Rectal smooth muscle tissue (tissue), 1 donor: ENCODE measurements around the gene LSM14A.

Experiments
- H3K27ac ChIP-seq: one replicate; pipeline ENCODE4 v1.7.0; 2013; ENCODE audit warnings: low read depth, low read length, inconsistent platforms
- H3K27me3 ChIP-seq: one replicate; pipeline ENCODE4 v1.7.0; 2013; ENCODE audit warnings: low read length; ENCODE audit not compliant: control insufficient read depth, insufficient read depth
- H3K36me3 ChIP-seq: one replicate; pipeline ENCODE4 v1.7.0; 2013; ENCODE audit warnings: low read length; ENCODE audit not compliant: control insufficient read depth, insufficient read depth
- H3K4me1 ChIP-seq: one replicate; pipeline ENCODE4 v1.7.0; 2013; ENCODE audit warnings: low read length; ENCODE audit not compliant: control insufficient read depth, insufficient read depth
- H3K4me3 ChIP-seq: one replicate; pipeline ENCODE4 v1.7.0; 2013; ENCODE audit warnings: low read length
- H3K9ac ChIP-seq: one replicate; pipeline ENCODE4 v1.7.0; 2013; ENCODE audit warnings: low read length

LSM14A gene

DNA sequence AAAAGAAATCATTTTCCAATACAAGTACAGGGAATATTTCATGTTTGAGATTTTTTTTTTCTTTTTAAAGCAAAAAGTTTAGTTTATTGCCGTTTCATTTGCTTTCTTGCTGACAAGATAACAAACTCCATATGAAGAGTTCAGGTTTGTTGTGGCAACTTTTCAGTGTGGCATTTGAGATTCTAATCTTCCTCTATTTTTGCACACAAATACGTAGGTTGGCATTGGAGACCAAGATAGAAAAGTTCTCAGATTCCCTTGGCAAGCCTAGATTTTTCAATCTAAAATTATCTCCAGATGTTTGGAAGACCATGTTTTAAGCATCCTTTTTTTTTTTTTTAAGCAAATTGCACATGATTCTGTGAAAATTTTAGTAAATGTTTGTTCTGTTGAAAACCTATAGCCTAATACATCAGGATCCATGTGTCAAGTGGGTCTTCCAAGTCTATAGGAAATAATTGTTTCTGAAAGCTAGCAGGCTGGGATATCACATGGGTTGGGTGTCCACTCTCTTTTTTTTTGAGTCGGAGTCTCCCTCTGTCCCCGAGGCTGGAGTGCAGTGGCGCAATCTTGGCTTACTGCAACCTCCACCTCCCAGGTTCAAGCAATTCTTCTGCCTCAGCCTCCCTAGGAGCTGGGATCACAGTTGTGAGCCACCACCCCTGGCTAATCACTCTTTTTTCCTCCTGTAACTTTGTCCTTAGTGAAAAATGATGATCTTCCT lies 84.7 kb downstream of the LSM14A start:
- Histone ChIP-seq H3K36me3 (no peaks in the 10 kb centered on the region), H3K9ac (no peak overlapping the region), H3K4me1 (peaks cover 17% of the 10 kb centered on the region), H3K27me3 (no peaks in the 10 kb centered on the region), H3K27ac (no peak overlapping the region), H3K4me3 (no peak overlapping the region)

DNA sequence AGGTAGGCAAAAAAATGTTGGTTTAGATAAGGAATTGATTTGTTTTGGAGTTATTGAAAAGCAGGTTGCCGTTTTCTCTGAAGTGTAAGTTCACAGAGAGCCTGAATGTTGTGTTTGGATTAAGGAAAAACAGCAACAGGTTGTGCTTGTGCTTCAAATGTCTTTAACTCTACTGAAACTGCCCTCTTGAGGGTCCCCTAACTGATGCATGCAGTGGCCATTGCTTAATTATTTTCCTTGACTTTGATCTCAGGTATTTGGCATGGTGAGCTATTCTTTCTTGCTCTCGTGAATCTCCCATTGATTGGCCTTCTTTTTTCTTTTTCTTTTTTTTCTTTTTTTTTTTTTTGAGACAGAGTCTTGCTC lies 85.2 kb downstream of the LSM14A start:
- H3K9ac ChIP-seq: no peak overlapping the region
- no peaks in the 10 kb centered on the region for H3K27me3 ChIP-seq
- H3K4me1 ChIP-seq: peaks cover 17% of the 10 kb centered on the region
- H3K4me3 ChIP-seq: no peak overlapping the region
- H3K36me3 ChIP-seq: no peaks in the 10 kb centered on the region
- H3K27ac ChIP-seq: no peak overlapping the region

DNA sequence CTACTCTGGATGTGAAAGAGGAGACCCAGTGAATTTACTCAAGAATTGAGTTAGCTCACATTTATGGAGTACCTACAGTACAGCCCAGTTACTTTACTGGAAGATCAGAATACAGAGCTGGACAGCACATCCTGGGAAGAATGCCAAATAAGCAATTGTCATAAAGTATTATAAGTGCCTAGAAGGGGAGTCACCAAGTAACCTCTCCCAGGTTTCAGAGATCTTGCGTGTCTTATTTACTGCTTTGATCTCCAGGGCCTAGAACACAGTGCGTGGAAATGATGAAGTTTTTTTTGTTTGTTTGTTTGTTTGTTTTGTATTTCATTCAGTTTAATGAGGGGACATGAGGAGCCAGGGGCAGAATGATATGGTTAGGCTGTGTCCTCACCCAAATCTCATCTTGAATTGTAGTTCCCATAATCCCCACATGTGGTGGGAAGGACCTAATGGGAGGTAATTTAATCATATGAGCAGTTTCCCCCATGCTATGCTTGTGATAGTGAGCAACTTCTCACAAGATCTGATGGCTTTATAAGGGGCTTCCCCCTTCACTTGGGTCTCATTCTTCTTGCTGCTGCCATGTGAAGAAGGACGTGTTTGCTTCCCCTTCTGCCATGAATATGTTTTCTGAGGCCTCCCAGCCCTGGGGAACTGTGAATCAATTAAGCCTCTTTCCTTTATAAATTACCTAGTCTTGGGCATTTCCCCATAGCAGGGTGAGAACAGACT lies 87.2 kb downstream of the LSM14A start:
- no peak overlapping the region for H3K27ac ChIP-seq
- no peaks in the 10 kb centered on the region for H3K27me3 ChIP-seq
- no peaks in the 10 kb centered on the region for H3K36me3 ChIP-seq
- H3K4me1 ChIP-seq: peaks cover 17% of the 10 kb centered on the region
- no peak overlapping the region for H3K9ac ChIP-seq
- H3K4me3 ChIP-seq: no peak overlapping the region

DNA sequence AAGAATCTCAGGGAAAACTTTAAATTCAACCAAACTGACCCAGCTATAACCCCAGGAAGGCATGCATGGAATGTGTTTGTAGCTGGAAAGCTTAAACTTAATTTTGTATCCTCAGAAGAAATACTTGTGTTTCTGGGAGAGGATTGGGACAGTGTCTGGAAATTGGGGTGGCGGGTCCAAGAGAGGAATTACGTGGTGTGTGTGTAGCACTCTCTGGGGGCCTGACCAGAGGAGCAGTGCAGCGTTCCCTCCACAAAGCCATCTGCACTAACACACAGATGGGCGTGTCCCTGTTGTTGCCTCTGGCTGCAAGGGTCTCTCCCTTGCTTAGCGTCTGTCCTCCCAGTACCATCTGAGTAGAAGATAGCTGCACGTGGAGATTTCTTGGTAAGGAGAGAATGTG lies 88.5 kb downstream of the LSM14A start:
- Histone ChIP-seq H3K4me3 (no peak overlapping the region), H3K27me3 (no peaks in the 10 kb centered on the region), H3K9ac (no peak overlapping the region), H3K4me1 (peaks cover 13% of the 10 kb centered on the region), H3K36me3 (no peaks in the 10 kb centered on the region), H3K27ac (no peak overlapping the region)

DNA sequence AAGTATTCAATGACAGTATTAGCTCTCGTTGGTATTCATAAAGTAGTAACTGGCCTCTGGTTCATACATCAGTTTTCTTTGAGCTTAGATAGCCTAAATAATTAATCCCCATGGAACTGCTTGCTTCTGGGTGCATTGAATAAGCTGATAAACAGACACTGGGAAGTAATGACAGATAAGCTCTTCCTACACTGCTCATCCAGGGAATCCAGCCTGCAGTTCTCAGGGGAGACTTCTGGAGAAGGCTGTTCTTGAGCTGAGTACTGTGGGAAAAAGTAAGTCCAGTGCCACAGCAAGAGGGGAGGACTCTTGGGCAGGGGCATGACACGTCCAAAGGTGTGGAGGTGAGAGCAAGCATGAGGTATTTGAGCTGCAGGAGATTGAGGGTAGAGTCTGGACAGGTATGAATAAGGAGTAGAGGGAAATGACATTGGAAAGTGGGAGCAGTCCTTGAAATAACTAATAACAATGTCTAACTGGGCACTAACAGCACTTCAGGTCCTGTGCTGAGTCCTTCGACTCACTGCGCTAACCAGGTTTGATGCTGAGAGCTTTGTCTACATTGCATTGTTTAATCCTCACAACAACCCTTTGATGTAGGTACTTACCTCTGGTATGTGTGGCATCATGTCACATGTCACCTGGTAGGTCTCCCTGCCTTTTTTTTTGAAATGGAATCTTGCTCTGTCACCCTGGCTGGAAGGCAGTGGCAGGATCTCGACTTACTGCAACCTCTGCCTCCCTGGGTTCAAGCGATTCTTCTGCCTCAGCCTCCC lies 89.2 kb downstream of the LSM14A start:
- Histone ChIP-seq H3K9ac (no peak overlapping the region), H3K27me3 (no peaks in the 10 kb centered on the region), H3K4me1 (peaks cover 13% of the 10 kb centered on the region), H3K4me3 (no peak overlapping the region), H3K27ac (no peak overlapping the region), H3K36me3 (no peaks in the 10 kb centered on the region)

DNA sequence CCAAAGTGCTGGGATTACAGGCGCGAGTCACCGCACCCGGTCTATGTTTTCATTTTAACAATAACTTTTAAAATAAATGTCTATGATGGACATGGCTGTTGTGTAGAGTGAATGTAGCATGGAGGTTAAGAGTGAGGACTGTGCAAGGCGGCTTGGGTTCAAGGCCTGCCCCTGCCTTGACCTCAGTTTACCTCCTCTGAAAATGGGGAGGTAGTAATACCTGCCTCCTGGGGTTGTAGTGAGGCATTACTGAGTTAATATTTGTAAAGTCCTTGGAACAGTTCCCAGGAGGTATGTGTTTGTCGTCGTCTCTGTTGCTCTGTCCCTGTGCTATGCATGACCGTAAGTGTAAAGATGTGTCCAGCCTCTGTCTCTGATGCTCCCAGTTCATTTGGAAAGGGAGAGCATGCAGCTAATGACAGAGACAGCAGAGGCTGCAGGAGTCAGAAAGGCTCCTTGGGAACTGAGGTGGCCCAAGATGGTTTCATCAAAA lies 91.5 kb downstream of the LSM14A start:
- H3K9ac ChIP-seq: no peak overlapping the region
- no peaks in the 10 kb centered on the region for H3K27me3 ChIP-seq
- no peaks in the 10 kb centered on the region for H3K36me3 ChIP-seq
- peaks cover 13% of the 10 kb centered on the region for H3K4me1 ChIP-seq
- H3K4me3 ChIP-seq: no peak overlapping the region
- H3K27ac ChIP-seq: no peak overlapping the region

DNA sequence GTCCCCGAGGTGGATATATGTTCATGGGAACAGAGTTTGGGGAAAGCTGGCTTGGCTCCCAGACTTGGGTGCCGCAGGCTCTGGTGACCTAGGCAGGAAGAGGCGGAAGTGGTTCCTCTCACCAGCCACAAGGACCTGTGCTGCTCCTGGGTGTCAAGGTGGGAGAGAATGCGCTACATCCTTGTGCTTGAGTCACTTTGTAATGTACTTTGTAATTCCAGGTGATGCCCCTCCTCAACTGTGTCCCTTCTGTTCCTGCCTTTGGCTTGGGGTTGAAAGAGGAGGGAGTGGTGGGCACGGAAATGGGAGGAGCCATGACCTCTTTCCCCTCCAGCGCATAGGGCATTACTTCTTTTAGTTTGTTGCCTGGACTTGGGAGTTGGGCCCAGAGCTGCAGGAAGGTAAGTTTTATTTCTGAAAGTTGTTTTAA lies 92.9 kb downstream of the LSM14A start:
- Histone ChIP-seq H3K36me3 (no peaks in the 10 kb centered on the region), H3K27ac (no peak overlapping the region), H3K4me1 (peaks cover 11% of the 10 kb centered on the region), H3K9ac (no peak overlapping the region), H3K4me3 (no peak overlapping the region), H3K27me3 (no peaks in the 10 kb centered on the region)

DNA sequence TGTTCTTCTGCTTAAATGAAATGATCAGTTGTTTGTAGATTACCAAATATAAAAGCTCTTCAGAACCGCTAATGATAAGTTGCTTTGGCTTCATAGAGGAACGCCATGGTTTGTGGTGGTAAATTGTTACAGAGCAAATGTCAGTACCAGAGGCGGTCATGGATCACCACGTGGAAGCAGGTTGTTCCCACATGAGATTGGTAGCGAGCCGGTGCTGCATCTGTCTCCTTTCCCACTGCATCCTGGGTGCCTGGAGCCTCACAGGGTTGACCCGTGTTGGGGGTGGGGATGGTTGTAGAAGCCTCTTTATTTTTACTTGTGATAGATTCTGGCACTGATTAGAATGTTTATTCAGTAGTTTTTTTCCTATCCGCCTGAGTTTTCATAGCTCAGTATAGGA lies 96.8 kb downstream of the LSM14A start:
- no peaks in the 10 kb centered on the region for H3K36me3 ChIP-seq
- no peaks in the 10 kb centered on the region for H3K4me1 ChIP-seq
- no peak overlapping the region for H3K4me3 ChIP-seq
- no peaks in the 10 kb centered on the region for H3K27me3 ChIP-seq
- H3K9ac ChIP-seq: no peak overlapping the region
- H3K27ac ChIP-seq: no peak overlapping the region

DNA sequence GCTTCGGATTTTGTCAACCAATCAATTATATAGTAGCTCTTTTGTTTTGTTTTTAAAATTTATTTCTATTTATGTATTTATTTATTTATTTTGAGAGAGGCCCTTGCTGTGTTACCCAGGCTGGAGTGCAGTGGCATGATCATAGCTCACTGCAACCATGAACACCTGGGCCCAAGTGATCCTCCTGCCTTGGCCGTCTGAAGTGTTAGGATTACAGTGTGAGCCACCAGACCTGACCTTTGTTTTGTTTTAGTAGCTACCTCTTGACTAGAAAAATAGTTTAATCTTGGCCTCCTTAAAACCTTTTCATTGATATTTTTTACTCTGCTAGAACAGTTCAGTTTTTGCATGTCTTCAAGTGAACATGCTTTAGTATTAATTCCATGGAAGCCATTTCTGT lies 97.2 kb downstream of the LSM14A start:
- Histone ChIP-seq H3K9ac (no peak overlapping the region), H3K4me3 (no peak overlapping the region), H3K27me3 (no peaks in the 10 kb centered on the region), H3K27ac (no peak overlapping the region), H3K36me3 (no peaks in the 10 kb centered on the region), H3K4me1 (no peaks in the 10 kb centered on the region)

DNA sequence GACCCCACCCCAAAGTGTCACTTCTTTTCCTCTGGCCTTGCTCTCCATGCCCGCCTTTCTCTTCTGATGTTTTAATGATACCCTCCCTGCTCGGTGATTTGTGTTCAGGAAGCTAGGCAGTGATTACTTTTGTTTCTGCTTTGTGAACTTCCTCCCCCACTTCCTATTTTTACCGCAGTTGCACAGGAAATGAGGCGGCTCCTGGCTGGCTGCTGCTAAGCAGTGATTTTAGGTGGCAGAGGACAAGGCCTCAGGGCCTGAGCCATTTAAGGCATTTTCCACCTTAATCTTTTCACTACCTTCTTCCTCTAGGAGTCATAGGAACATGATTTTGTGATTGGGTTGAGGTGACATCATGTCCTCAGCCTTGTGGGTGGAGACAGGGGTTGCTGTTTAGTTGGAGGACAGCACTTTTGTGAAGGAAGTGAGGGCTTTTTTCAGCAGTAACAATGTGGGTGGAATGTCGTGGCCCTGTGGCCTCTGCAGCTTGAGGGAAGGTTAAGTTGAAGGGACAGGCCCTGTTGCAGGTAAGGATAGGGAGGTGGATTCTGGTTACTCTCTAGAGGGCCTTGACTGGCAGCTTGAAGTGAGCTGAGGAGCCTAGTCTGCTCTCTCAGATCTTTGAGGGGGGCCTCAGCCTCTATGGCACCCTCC lies 97.8 kb downstream of the LSM14A start:
- Histone ChIP-seq H3K27ac (peak overlapping the region; percentile 1), H3K27me3 (no peaks in the 10 kb centered on the region), H3K4me3 (no peak overlapping the region), H3K4me1 (no peaks in the 10 kb centered on the region), H3K9ac (no peak overlapping the region), H3K36me3 (no peaks in the 10 kb centered on the region)

DNA sequence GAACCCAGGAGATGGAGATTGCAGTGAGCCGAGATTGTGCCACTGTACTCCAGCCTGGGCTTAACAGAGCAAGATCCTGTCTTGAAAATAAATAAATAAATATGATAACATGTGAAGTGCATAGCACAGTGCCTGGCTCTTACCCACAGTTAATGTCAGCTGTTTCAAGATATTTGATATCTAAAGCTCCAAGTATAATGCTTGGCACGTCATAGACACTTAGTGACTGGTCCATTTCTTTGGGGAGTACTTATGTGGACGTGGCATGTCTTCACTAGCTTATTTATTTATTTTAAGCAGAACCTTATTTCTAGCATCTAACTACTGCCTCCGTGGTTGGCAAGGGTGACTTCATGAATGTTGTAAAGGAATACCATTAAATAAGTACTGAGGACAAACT lies 100.8 kb downstream of the LSM14A start:
- no peak overlapping the region for H3K4me3 ChIP-seq

DNA sequence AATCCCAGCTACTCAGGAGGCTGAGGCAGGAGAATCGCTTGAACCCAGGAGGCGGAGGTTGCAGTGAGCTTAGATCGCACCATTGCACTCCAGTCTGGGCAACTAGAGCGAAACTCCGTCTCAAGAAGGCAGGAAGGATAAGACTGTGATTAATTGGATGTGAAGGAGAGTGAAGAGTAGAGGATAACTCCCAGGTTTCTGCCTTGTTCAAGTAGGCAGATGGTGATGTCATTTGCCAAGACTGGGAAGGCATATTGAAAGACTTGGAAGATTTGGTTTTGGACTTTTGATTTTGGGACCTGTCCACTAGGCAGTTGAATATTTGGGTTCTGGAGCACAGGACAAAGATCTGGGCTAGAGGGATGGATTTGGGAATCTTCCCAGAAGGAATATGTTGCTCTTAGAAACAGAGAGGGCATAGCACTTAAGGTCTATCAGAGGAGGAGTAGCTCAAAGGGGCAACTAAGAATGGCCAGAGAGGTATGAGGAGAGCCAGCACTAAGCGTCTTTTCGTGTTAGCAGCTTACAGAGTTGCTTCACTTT lies 102.1 kb downstream of the LSM14A start:
- Histone ChIP-seq H3K36me3 (no peaks in the 10 kb centered on the region), H3K27ac (no peak overlapping the region), H3K4me3 (no peak overlapping the region), H3K27me3 (no peaks in the 10 kb centered on the region), H3K4me1 (no peaks in the 10 kb centered on the region), H3K9ac (no peak overlapping the region)

More for the DNA sequence above, 100.8 kb downstream of the LSM14A start:
- no peak overlapping the region for H3K27ac ChIP-seq
- H3K36me3 ChIP-seq: no peaks in the 10 kb centered on the region
- H3K9ac ChIP-seq: no peak overlapping the region
- H3K4me1 ChIP-seq: no peaks in the 10 kb centered on the region
- H3K27me3 ChIP-seq: no peaks in the 10 kb centered on the region
